COLO668 (cell line): ENCODE results near the gene TPSD1.
"Not testable (repeated sequence)": the region's sequence is repeated elsewhere in the genome, so short reads cannot be mapped to it uniquely, and the experiment has no call there.

ENCODE experiments used
- DNase-seq: peaks from one replicate; lab custom pipeline; 2025; ENCODE audit not compliant: unreplicated experiment; lab: John Stamatoyannopoulos, UW

Gene TPSD1

DNA sequence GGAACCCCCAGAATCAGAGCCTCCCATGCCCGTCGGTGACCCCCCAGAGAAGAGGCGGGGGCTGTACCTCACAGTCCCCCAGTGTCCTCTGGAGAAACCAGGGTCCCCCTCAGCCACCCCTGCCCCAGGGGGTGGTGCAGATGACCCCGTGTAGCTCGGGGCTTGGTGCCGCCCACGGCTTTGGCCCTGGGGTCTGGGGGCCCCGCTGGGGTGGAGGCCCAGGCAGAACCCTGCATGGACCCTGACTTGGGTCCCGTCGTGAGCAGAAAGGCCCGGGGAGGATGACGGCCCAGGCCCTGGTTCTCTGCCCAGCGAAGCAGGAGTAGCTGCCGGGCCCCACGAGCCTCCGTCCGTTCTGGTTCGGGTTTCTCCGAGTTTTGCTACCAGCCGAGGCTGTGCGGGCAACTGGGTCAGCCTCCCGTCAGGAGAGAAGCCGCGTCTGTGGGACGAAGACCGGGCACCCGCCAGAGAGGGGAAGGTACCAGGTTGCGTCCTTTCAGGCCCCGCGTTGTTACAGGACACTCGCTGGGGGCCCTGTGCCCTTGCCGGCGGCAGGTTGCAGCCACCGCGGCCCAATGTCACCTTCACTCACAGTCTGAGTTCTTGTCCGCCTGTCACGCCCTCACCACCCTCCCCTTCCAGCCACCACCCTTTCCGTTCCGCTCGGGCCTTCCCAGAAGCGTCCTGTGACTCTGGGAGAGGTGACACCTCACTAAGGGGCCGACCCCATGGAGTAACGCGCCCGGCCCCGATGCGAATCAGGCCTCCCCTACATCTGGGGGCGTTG is 34.8 kb upstream of the TPSD1 start:
- no peak for DNase-seq

GRCh38 chr16:1221628-1222552 is 34.0 kb upstream of the TPSD1 start:
- DNase-seq = no peak

- DNase-seq = no peak
Observed at GRCh38 chr16:1222553-1223354, 33.1 kb upstream of the TPSD1 start.

DNA sequence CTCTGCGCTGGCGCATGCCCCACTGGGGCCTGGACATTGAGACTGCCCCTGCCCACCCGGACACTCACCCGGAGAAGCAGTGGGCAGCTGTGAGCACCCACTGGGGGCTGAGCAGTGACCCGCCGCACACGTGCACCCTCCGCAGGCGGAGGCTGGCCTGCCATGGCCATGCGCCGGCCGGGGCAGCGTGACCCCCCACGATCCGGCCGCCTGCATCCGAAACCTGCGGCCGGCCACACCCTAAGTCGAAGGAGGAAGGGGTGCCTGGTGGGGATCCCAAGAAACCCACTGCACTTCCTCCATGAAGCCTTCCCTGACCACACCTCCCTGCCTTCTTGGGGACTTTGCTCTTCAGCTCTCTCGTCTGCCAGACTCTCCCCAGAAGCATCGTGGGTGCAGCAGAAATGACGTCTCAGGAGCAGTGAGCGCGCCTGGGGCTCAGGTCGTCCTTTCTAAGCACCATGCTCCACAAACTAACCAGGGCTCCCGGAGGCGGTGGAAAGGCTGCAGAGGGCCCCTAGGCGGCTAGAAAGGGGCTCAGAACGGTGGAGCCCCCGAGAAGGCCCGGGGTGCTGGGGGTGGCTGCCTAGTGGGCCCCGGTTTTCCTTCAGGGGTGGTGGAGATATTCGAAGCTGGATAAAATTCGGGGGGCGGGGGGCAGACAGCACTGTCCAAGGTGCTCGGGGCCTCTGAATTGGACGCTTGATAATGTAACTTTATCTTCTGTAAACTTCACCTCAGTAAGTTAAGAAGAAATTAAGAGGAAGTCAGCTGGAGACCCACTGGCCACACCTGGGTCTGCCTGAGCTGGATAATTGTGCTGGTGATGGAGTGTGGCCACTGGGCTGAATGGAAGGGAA is 32.3 kb upstream of the TPSD1 start:
- DNase-seq = no peak

- no peak for DNase-seq
Observed at GRCh38 chr16:1224558-1224957, 31.3 kb upstream of the TPSD1 start.

GRCh38 chr16:1225051-1225451 is 30.8 kb upstream of the TPSD1 start, which contains the start of gene TPSG1:
TPSG1 (minus strand) TSS chr16:1225268; CDS start chr16:1225252, 16 bp downstream.
- DNase-seq = no peak

GRCh38 chr16:1225728-1226311 is 30.0 kb upstream of the TPSD1 start:
- DNase-seq = not testable (repeated sequence)

- DNase-seq = not testable (repeated sequence)
Observed at GRCh38 chr16:1226692-1227091, 29.2 kb upstream of the TPSD1 start.

GRCh38 chr16:1228227-1228626 is 27.6 kb upstream of the TPSD1 start:
- not testable (repeated sequence) for DNase-seq

DNA sequence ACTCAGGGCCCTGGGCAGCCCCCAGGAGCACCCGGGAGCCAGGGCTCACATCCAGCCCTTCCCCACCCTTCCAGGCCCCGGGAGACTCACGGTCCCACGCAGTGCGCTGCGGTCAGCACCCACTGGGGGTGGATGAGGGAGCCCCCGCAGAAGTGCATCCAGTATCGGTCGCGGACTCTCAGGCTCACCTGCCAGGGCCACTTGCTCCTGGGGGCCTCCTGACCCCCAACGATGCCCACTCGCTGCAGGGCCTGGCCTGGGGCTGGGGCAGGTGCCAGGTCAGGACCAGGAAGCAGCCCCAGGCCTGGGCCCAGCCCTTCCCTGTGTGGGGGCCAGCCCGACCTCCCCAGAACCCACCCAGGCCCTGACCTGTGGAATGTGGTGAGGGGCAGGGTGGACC is 26.4 kb upstream of the TPSD1 start:
- DNase-seq = not testable (repeated sequence)

GRCh38 chr16:1230084-1230470 is 25.8 kb upstream of the TPSD1 start, which contains the start of gene TPSB2:
TPSB2 (minus strand) TSS chr16:1230184; CDS start chr16:1229951, 233 bp downstream.
- not testable (repeated sequence) for DNase-seq

DNA sequence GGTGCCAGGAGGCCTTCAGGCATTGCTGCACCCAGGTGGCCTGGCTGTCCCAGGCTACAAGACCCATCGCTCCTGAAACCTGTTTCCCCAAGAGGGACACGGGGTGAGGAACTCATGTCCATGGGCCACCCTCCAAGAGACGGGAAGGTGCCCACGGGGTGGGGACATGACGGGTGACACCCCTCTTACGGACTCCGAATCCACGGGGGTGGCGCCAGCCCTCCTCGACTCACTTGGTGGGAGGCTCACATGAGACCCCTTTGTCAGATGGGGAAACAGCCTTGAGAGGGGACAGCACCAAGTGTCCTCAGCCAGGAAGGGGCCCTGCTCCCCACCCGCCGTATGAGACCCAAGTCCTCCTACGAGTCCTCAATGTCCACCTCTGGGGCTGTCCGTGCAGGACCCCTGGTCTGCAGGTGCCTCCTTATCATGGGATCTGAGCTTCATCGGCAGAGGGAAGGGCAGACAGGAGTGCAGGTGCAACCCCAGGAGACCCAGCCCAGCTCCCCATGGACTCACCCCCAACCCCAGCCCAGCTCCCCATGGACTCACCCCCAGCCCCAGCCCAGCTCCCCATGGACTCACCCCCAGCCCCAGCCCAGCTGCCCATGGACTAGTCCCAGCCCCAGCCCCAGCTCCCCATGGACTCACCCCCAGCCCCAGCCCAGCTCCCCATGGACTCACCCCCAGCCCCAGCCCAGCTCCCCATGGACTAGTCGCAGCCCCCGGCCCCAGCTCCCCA is 25.2 kb upstream of the TPSD1 start:
- DNase-seq = not testable (repeated sequence)

GRCh38 chr16:1231301-1231700 is 24.6 kb upstream of the TPSD1 start:
- DNase-seq = not testable (repeated sequence)

GRCh38 chr16:1232049-1232748 is 23.7 kb upstream of the TPSD1 start:
- not testable (repeated sequence) for DNase-seq

DNA sequence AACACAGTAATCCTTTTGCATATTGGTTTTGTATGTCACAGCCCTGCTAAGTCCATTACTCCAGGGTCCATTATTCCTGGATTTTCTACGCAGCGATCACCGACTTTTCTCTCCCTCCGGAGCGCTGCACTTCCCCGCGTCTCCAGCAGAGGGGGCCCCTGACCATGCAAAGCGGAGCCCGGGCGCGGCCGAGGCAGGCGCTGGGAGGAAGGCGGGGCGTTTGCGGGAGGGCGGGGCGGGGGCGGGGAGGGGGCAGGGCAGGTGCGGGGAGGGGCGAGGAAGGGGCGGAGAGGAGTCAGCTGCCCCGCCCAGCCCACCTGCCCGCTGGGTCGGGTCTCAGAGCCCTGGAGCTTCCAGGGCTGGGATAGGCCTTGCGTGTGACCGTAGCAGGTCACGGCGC is 19.2 kb upstream of the TPSD1 start:
- not testable (repeated sequence) for DNase-seq

DNA sequence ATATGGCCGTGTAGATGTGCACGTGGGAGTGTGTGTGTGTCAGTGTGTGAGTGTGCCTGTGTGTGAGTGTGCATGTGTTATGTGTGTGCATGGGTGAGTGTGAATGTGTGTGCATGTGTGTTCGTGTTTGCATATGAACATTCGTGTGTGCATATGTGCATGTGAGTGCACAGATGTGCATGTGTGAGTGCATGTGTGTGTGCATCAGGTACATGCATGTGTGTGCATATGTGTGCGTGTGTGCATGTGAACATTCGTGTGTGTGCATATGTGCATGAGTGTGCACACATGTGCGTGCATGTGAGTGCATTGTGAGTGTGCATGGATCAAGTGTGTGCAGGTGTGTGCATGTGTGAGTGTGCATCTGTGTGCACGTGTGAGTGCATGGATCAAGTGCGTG is 17.9 kb upstream of the TPSD1 start:
- no peak for DNase-seq

DNA sequence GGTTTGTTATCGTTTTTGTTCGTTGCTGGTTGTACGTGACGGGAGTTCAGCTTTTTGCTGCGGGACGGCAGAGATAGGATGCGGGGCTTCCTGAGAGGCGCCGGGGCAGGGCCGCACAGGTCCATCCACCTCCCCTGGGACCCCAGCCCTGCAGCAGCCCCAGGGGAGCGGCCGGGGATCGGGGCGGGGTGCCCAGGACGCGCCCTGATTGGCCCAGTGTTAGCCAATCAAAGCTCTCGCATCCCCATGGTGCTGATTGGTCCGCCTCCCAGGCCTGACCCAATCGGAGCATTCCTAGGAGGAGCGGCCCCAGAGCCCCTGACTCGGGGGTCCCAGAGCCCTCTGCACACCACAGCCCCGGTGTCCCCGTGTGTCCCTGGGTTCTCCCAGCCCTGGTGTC is 17.0 kb upstream of the TPSD1 start:
- not testable (repeated sequence) for DNase-seq

DNA sequence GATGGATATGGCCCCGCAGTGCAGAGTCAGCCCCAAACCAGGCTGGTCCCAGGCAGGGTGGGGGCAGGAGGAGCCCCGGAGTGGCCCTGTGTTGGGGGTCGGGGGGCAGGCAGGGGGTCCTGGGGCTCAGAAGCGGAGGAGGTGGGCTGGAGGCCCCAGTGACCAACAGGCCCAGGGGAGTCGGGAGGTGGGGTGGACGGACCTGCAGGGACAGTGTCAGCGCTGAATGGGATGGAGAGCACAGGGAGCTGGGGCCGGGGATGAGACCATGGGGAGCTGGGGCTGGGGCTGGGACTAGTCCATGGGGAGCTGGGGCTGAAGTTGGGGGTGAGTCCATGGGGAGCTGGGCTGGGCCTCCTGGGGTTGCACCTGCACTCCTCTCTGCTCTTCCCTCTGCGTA is 16.3 kb upstream of the TPSD1 start:
- DNase-seq = not testable (repeated sequence)
